Gastrocnemius medialis (tissue), 4 donors: ENCODE results near the gene COBLL1. TPM values are rescaled to one million over a fixed set of nuclear protein-coding genes. Genes with fewer than 3 reads are reported as not detected.

Experiments
- ATAC-seq, 2 donors: fragments of 150-250 bp; one replicate each; pipeline ENCODE4 v1.9.1; 2016
- DNase-seq, 2 donors: peaks; one replicate each; pipeline ENCODE4 v3.0.0-alpha.2; 2019
- H3K27ac ChIP-seq, 4 donors: fragments of 200-600 bp; sonication (generic); 1 replicate in 1 of 4; 2 replicates in 3 of 4; pipeline ENCODE4 v1.5.1; 2016 to 2018; ENCODE audit warnings: mild to moderate bottlenecking in 2 of 4, moderate library complexity in 1 of 4
- H3K27me3 ChIP-seq, 3 donors: fragments of 200-600 bp; sonication (generic) in 2 of 3; 1 replicate in 1 of 3; 2 replicates in 2 of 3; pipeline versions ENCODE4 v1.5.1 to v1.6.0; 2016 to 2019; ENCODE audit warnings: mild to moderate bottlenecking in 1 of 3, moderate library complexity in 1 of 3
- H3K36me3 ChIP-seq, 2 donors: fragments of 200-600 bp; sonication (generic) in 1 of 2; one replicate each; pipeline ENCODE4 v1.5.1; 2017 to 2018
- H3K4me1 ChIP-seq, 2 donors: fragments of 200-600 bp; sonication (generic) in 1 of 2; one replicate each; pipeline ENCODE4 v1.5.1; 2016 to 2017; ENCODE audit warnings: mild to moderate bottlenecking in 2 of 2
- H3K4me3 ChIP-seq, 4 donors: fragments of 200-600 bp; sonication (generic) in 3 of 4; 1 replicate in 1 of 4; 2 replicates in 3 of 4; pipeline ENCODE4 v1.5.1; 2016 to 2019; ENCODE audit warnings: mild to moderate bottlenecking in 2 of 4
- H3K9me3 ChIP-seq, 3 donors: fragments of 200-600 bp; sonication (generic) in 2 of 3; 1 replicate in 1 of 3; 2 replicates in 2 of 3; pipeline ENCODE4 v1.5.1; 2016 to 2019
- POLR2A ChIP-seq, 2 donors: fragments of 450-650 bp; IDR thresholded peaks; one replicate each; pipeline ENCODE4 v1.6.1; 2017; ENCODE audit warnings: antibody characterized with exemption in 2 of 2, mild to moderate bottlenecking in 2 of 2, moderate library complexity in 2 of 2
- in situ Hi-C, 4 donors: fragments of 200-750 bp; cut with MboI; loops; one replicate each; pipeline versions ENCODE4 v1.15.0 to v1.8.0; 2017; ENCODE audit warnings: low sequenced_read_pairs in 4 of 4
- intact Hi-C: fragments of 100-400 bp; cut with DNase I; formaldehyde crosslinking; loops from one replicate; pipeline ENCODE4 v1.15.1; 2023; ENCODE audit warnings: low total_unique reads
- total RNA-seq, 4 donors: library from RNA; depleted of rRNA; stranded (reverse); fragments of >200 nt; gene quantifications; one replicate each; pipeline versions ENCODE4 v1.1.0 to v1.2.3, GENCODE V29; 2016
- TF ChIP-seq, protein P1 (sequence below), 5 experiments: fragments of 450-650 bp in 3 of 5; fragments of 200-600 bp in 2 of 5; sonication (generic) in 2 of 5; IDR thresholded peaks in 4 of 5; conservative IDR thresholded peaks in 1 of 5; 1 replicate in 4 of 5; 2 replicates in 1 of 5; pipeline ENCODE4 v1.5.1; 2016 to 2019; ENCODE audit warnings: antibody characterized with exemption in 5 of 5, mild to moderate bottlenecking in 3 of 5, moderate library complexity in 3 of 5

COBLL1 gene
- total RNA-seq, 4 donors from 2014 or later: 1.9 to 9.6 (median 4.0) TPM

DNA sequence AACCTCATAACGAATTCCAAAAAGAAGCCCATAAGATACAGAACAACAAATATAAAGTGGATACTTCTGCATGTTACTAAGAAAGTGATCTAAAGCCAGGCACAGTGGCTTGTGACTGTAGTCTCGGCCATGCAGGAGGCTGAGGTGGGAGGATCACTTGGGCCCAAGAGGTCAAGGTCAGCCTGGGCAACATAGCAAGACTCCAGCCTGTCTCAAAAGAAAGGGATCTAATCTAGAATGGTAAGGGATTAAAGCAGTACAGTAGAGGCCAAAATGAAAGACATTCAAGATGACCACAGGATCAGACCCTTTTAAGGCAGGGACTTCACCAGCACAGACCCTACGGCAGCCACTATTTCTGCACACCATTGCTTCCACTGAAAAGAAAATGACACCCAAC is 3.8 kb downstream of the COBLL1 start:
- no peak for TF ChIP-seq POLR2A (IDR thresholded peaks at IDR 0.05)
- TF ChIP-seq, protein P1, sequence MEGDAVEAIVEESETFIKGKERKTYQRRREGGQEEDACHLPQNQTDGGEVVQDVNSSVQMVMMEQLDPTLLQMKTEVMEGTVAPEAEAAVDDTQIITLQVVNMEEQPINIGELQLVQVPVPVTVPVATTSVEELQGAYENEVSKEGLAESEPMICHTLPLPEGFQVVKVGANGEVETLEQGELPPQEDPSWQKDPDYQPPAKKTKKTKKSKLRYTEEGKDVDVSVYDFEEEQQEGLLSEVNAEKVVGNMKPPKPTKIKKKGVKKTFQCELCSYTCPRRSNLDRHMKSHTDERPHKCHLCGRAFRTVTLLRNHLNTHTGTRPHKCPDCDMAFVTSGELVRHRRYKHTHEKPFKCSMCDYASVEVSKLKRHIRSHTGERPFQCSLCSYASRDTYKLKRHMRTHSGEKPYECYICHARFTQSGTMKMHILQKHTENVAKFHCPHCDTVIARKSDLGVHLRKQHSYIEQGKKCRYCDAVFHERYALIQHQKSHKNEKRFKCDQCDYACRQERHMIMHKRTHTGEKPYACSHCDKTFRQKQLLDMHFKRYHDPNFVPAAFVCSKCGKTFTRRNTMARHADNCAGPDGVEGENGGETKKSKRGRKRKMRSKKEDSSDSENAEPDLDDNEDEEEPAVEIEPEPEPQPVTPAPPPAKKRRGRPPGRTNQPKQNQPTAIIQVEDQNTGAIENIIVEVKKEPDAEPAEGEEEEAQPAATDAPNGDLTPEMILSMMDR (IDR thresholded peaks at IDR 0.05 in 4 of 5, conservative IDR thresholded peaks at IDR 0.05 in 1 of 5): no peak
- in situ Hi-C loops: no loop called here
- intact Hi-C loops: no loop called here
- Histone ChIP-seq H3K4me3 (no peak overlapping the region), H3K27ac (peak overlapping the region; percentile 76 to 92 (median 85)), H3K4me1 (peaks cover 8 to 12% of the 10 kb centered on the region in 2 donors), H3K27me3 (no peaks in the 10 kb centered on the region), H3K36me3 (no peaks in the 10 kb centered on the region), H3K9me3 (no peaks in the 10 kb centered on the region)
- ATAC-seq: no peak
- no peak for DNase-seq

DNA sequence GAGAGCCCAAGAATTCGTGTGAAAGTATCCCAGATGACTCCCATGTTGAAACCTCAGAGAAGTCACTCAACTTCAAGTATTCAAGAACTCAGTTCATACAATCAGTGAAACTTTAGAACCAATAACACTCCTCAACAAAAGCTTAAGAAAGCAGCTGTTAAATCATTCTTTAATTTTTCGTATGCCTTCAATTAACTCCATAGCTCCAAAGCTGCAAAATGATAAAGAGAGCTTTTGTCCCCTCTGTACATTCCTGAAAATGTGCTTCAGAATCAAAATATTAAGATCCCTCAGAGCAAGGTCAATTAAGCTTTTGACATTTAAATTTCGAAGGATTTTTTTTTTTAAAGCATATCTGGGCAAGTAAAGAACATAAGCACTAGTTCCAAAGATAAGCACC is 4.7 kb downstream of the COBLL1 start:
- in situ Hi-C loops (no loop called here), intact Hi-C loops (no loop called here)
- H3K27me3 ChIP-seq: no peaks in the 10 kb centered on the region
- no peak for ATAC-seq
- no peak for DNase-seq
- H3K9me3 ChIP-seq: no peaks in the 10 kb centered on the region
- H3K4me3 ChIP-seq: no peak overlapping the region
- H3K36me3 ChIP-seq: no peaks in the 10 kb centered on the region
- peak overlapping the region in 3 of 4 donors; percentile 7 to 85 (median 31) for H3K27ac ChIP-seq
- peaks cover 5 to 7% of the 10 kb centered on the region in 2 donors for H3K4me1 ChIP-seq
- TF ChIP-seq POLR2A (IDR thresholded peaks at IDR 0.05): no peak
- TF ChIP-seq, protein P1 (IDR thresholded peaks at IDR 0.05 in 4 of 5, conservative IDR thresholded peaks at IDR 0.05 in 1 of 5): no peak

DNA sequence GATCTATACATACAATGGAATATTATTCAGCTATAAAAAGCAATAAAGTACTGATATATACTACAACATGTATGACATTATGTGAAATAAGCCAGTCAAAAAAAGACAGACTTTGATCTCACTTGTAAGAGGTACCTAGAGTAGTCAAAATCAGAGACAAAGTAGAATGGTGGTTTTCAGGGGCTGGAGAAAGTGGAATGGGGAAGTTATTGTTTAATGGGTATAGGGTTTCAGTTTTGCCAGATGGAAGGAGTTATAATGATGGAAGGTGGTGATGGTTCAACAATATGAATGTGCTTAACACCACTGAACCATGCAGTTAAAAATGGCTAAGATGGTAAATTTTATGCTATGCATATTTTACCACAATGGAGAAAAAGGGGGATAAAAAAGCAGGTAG is 6.3 kb downstream of the COBLL1 start:
- no peak overlapping the region for H3K4me3 ChIP-seq
- in situ Hi-C loops: no loop called here
- TF ChIP-seq POLR2A (IDR thresholded peaks at IDR 0.05): no peak
- TF ChIP-seq, protein P1 (IDR thresholded peaks at IDR 0.05 in 4 of 5, conservative IDR thresholded peaks at IDR 0.05 in 1 of 5): no peak
- H3K9me3 ChIP-seq: no peaks in the 10 kb centered on the region
- intact Hi-C loops: no loop called here
- ATAC-seq: no peak
- H3K27me3 ChIP-seq: no peaks in the 10 kb centered on the region
- peaks cover 2 to 10% of the 10 kb centered on the region in 2 donors for H3K4me1 ChIP-seq
- H3K36me3 ChIP-seq: no peaks in the 10 kb centered on the region
- DNase-seq: no peak
- peak overlapping the region in 1 of 4 donors; percentile 34 for H3K27ac ChIP-seq

DNA sequence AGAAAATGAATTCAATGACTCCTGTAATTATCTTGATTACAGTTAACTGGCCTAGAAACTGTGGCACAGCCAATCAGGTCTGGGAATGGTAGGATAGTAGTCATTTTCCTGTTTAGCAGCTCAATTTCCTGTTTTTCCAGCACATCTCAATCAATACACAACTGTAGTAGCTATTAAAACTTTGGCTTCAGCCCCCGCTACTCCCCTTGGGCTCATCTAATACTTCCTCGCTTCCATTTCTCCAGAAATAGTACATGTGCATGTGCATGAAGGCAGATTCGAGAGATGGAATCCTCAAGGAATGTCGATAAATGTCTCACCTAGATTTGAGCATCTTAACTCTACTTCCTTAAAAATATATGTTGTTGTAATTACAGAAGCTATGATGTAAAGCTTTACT is 9.7 kb downstream of the COBLL1 start:
- Histone ChIP-seq H3K27me3 (no peaks in the 10 kb centered on the region), H3K4me3 (no peak overlapping the region), H3K36me3 (no peaks in the 10 kb centered on the region), H3K4me1 (peaks cover 0 to 7% of the 10 kb centered on the region in 2 donors), H3K9me3 (no peaks in the 10 kb centered on the region), H3K27ac (peak overlapping the region; percentile 37 to 67 (median 56))
- intact Hi-C loops: loop anchor here (5.0 kb wide), 1 partner anchor 45 kb away; no protein-coding TSS in a partner anchor
- ATAC-seq: no peak
- no peak for DNase-seq
- in situ Hi-C loops: no loop called here
- TF ChIP-seq, protein P1 (IDR thresholded peaks at IDR 0.05 in 4 of 5, conservative IDR thresholded peaks at IDR 0.05 in 1 of 5): no peak
- TF ChIP-seq POLR2A (IDR thresholded peaks at IDR 0.05): no peak

GRCh38 chr2:164831180-164831579 is 10.4 kb downstream of the COBLL1 start:
- Histone ChIP-seq H3K27ac (peak overlapping the region; percentile 37 to 67 (median 56)), H3K36me3 (no peaks in the 10 kb centered on the region), H3K27me3 (no peaks in the 10 kb centered on the region), H3K4me1 (peaks cover 0 to 7% of the 10 kb centered on the region in 2 donors), H3K9me3 (no peaks in the 10 kb centered on the region), H3K4me3 (no peak overlapping the region)
- in situ Hi-C loops: no loop called here
- ATAC-seq: no peak
- DNase-seq: no peak
- TF ChIP-seq POLR2A (IDR thresholded peaks at IDR 0.05): no peak
- TF ChIP-seq, protein P1 (IDR thresholded peaks at IDR 0.05 in 4 of 5, conservative IDR thresholded peaks at IDR 0.05 in 1 of 5): no peak
- intact Hi-C loops: loop anchor here (5.0 kb wide), 1 partner anchor 44 kb away; no protein-coding TSS in a partner anchor
